GM18873 (cell line): Measurements from ENCODE around the gene RAI1.

ENCODE experiments used
- ATAC-seq: cut with Tn5 transposase; IDR thresholded peaks from one replicate; pipeline ENCODE4 v1.9.1; 2021; ENCODE audit warnings: mild to moderate bottlenecking, moderate library complexity, moderate number of reproducible peaks; ENCODE audit not compliant: unreplicated experiment, low FRiP score

The RAI1 gene

DNA sequence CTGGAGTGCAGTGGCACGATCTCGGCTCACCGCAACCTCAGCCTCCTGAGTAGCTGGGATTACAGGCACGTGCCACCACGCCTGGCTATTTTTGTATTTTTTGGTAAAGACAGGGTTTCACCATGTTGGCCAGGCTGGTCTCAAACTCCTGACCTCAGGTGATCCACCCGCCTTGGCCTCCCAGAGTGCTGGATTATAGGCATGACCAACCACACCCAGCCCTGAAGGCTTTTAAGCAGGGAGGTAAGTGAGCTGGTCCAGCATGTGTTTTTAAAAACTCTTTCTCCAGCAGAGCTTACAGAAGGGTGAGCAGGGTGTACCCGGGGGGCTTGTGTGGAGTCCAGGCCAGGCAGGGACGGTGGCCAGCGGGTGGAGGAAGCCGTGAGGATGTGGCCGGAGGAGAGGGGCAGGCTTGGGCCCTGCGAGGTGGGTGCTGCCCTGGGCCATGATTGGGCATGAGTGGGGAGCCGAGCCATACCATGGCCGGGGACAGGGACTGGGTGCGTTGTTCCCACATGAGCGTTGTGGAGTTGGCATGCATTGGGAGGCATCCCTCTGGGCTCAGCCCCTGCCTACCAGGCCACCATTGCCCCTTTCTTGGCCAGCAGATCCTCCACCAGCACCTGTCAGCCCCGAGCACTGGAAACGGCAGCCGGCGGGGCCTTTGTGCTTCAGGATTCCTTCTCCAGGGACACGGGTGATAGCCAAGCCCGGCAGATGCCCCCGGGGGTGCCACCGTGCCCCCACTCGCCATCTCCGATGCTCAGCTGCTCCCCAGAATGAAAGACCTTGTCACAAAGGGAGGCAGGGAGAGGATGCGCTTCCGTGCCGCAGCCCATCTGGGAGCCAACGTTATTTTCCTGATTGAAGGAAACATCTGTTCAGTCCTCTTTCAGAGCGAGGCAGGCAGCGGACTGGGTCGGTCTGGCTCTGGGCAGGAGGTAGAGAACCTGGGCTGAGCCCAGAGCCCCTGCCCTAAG is 64.5 kb downstream of the RAI1 start:
- no peak for ATAC-seq

- no peak for ATAC-seq
Observed at GRCh38 chr17:17748179-17748578, 66.9 kb downstream of the RAI1 start.

DNA sequence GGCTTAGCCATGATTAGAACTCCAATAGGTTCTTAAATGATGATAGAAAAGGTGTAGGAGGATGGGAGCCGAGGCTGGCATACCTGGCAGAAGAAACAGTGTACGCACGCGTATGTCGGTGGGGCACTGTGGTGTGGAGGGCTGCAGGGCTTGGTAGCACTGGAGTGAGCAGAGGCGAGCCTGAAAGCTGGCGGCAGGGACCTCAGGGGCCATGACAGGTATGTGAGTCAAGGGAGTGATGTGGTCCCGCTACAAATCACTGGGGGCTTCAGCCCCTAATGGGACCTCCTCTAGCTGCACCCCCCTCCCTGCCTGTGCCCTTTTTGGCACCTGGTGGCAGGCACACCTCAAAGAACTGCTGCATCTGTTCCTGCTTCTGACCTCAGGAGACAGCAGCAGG is 67.3 kb downstream of the RAI1 start:
- no peak for ATAC-seq

DNA sequence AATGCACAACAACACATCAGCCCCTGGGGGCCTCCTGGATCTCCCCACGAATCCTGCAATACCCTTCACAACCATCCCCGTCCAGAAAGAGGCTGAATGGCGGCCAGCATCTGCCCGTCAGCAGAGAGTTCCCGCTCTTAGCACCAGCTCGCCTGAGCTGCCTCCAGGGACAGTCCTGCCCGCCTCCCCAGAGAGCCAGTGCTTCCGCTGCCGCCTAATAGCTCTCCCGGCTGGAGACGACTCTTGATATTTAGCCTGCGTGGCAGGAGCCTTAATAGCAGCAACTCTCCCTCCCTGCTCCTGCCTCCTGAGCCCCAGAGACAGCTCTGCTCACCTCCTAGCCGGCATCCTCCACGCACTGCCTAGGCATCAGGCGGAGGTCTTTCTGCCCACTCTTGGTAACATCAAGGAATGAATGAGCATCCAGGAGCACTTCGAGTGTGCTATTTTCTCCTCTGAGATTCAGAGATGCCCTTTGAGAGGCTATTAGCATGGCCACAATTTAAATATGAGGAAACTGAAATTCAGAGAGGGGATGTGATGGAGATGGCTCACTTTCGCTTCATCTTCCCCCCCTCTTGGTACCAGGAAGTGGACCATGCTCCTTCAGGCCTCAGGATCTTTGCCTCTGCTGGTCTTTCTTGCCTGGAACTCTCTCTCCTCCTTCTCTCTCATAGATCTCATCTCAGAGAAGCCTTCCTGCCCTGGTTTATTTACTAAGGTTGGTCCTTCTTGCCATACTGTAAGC is 67.9 kb downstream of the RAI1 start:
- no peak for ATAC-seq

DNA sequence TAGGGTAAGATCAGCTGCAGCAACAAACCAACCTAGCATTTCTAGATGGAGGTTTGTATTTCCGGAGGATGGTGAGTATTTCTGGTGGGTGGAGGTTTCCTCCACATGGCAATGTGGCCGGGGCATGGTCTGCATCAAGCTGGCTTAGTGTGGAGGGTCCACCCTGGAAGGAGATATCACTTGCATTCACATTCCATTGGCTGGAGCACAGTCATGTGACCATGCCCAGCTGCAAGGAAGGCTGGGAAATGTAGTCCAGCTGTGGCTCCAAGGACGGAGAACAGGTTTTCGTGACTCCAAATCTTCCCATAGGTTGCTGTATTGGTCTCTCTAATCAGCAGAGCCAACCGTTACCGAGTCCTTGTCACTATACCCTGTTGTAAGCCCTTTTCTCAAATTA is 68.7 kb downstream of the RAI1 start:
- no peak for ATAC-seq

DNA sequence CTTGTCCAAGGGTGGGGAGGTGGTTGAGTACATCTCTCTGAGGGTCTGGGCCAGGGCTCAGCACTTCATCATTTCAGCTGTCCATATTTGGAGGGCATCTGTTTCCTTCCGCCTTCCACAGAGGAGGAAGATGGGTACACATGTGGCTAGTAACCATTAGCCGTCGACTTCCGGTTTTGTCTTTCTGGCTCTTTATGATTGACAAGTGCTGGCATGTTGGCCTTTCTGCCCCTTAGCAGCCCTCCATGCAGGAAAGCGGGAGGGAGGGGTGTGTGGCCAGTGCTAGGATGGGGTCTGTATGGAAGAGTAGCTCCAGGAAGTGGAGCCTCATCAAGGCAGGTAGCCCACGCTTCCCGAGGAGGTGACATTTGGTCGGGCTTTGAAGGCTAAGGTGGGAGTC is 69.6 kb downstream of the RAI1 start:
- ATAC-seq = no peak

DNA sequence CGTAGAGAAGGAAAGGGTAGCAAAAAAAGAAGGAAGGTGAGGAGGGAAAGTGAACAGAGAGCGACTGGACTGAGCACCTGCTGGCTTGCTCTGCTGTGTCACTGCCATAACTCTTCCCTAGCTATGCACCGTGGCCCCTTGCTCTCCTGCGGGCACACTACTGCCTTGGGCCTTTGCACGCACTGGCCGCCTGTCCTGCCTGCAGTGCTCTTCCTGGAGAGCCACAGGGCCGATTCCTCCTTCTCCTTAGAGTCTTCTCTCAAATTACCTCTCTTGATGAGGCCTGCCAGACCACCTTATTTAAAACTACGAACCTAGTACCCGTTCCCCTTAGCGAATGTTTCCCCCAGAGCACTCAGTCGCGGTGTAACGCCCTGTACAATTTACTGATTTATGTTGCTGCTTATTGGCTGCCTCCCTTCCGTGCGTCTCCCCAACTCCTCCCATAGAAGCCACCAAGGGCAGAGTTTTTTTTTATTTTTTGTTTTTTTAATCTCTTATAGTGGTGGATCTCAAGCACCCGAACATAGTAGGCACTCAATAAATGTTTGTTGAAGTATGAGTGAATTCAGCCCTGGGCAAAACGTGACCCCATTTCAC is 70.3 kb downstream of the RAI1 start:
- ATAC-seq = no peak

GRCh38 chr17:17752089-17752820 is 71.0 kb downstream of the RAI1 start:
- ATAC-seq = peak; percentile 72

- peak; percentile 2 for ATAC-seq
Observed at GRCh38 chr17:17752821-17753321, 71.6 kb downstream of the RAI1 start.

DNA sequence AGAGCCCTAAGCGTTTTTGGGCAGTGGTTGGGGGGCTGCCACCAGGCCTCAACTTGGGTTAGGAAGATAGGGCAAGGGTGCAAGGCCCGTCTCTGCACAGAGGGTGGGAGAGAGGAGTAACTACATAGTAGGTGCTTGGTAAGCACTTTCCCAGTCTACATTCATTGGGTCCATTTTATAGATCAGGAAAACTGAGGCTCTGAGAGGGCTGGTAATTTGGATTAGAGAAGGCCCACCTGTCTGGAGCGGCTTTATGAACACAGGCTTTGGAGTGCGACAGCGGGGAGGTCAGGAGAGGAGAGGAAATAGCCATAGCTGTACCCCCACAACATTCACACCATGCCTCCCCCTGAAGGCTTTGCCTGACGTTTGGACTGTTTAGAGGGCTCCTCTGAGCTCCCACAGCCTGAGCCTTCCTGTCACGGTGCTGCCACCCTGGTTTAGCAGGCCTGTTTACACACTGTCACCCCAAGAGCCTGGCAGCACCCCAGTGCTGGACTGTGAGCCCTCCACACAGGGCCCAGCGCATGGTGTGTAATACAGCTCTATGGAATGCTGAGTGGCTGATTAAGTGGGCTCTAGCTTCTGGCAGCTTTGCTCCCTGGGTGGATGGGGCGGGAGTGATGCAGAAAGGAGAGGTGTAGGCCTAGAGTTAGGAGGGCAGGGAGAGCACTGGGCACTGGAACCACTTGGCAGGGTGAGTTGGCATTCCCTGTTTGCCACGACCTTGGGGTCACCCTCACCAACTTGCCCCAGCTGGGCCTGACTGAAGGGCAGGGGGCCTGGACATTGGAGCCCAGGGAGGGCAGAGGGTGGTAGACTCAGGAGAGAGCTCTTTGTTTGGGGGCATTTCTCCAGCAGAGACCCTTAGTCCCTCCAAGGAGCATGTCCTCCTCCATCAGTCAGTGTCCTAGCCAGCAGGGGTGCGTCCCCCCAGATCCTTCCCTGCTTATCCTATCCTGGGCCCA is 73.7 kb downstream of the RAI1 start:
- no peak for ATAC-seq

- no peak for ATAC-seq
Observed at GRCh38 chr17:17755715-17756114, 74.5 kb downstream of the RAI1 start.

DNA sequence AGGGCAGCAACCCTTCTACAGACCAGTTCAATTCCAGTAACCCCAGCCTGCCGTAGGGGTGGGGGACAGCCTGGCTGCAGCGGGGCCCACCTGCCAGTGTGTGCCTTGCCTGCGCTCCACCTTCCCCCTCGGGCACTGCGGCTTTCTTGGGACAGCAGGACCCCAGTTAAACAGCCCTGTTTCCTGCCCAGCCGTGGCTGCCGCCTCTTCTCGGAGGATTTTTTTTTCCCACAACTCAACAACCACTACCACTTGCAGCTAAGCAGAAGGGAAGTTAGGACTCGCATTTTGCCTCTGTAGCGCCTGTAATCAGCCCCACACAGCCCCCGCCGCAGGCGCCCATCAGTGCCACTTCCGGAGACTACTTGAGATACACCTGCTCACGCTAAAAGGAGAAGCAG is 76.1 kb downstream of the RAI1 start:
- ATAC-seq = no peak

GRCh38 chr17:17757956-17758845 is 76.9 kb downstream of the RAI1 start:
- no peak for ATAC-seq

GRCh38 chr17:17758941-17759563 is 77.8 kb downstream of the RAI1 start:
- no peak for ATAC-seq

- no peak for ATAC-seq
Observed at GRCh38 chr17:17760350-17760749, 79.1 kb downstream of the RAI1 start.

DNA sequence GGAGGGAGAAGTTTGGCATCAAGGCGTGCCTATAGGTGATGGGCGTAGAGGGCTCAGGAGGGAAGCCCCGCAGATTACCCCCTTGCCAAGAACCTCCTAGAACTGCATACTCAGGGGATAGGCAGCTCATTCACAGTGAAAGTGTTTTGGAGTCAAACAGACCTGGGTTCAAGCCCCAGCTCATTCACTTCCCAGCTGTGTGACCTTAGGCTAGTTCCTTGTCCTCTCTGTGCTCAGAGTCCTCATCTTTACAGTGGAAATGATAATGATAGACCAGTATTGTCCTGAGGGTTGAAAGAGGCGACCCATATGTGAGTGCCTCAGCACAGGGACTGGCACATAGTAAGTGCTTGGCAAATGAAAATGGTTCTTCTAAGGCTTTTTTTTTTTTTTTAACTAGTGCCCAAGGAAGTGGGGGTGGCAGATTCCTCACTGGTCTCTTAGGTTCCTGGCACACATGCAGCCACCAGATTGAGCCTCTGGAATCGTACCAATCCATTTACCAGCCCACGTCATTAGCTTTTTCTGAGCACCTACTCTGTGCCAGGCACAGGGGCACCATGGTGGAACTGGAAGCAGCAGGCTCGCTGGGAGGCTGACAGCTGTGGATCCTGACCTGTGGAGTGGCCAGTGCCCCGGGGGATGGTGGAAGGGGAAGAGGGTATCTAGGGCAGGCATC is 79.8 kb downstream of the RAI1 start:
- no peak for ATAC-seq
